ENCODE data around the gene GPC6. TPM values are rescaled to one million over a fixed set of nuclear protein-coding genes. Genes with fewer than 3 reads are reported as not detected.
A peak's percentile ranks its signal among the peaks of the same experiment; 100 is the strongest.

GPC6 gene
- total RNA-seq, 1 donor from 2014 or later, result 63.0 TPM

GRCh38 chr13:94329277-94329676 is 1102.7 kb downstream of the GPC6 start:
- H3K36me3 Mint-ChIP-seq (ENCODE audit: low read depth, unreplicated experiment), result peaks cover 1% of the 10 kb centered on the region
- Histone ChIP-seq H3K9me3 (ENCODE audit: insufficient read depth, low read depth, low read length) (no peaks in the 10 kb centered on the region), H3K9ac (ENCODE audit: low read length) (peak overlapping the region; percentile 20), H3K79me2 (ENCODE audit: insufficient read depth, low read length) (no peaks in the 10 kb centered on the region), H3K36me3 (ENCODE audit: insufficient read depth, low read length) (no peaks in the 10 kb centered on the region), H2AFZ (ENCODE audit: low read depth, low read length) (peak overlapping the region; percentile 31), H3K4me2 (ENCODE audit: low read length) (peak overlapping the region; percentile 71), H3K4me1 (ENCODE audit: insufficient read depth, low read length) (peaks cover 27% of the 10 kb centered on the region), H4K20me1 (ENCODE audit: insufficient read depth, low read length) (no peaks in the 10 kb centered on the region), H3K27me3 (ENCODE audit: insufficient read depth, low read length) (no peaks in the 10 kb centered on the region), H3K27ac (ENCODE audit: low read depth, low read length) (peak overlapping the region; percentile 72), H3K4me3 (ENCODE audit: insufficient read depth, low read depth, low read length) (no peak overlapping the region)
- peak; percentile 72 for DNase-seq (ENCODE audit: low read depth)
- no peaks in the 10 kb centered on the region for H3K27me3 Mint-ChIP-seq (ENCODE audit: low read depth, unreplicated experiment)
- no peak overlapping the region for H3K4me3 Mint-ChIP-seq (ENCODE audit: unreplicated experiment)
- peak overlapping the region; percentile 90 for H3K27ac Mint-ChIP-seq (ENCODE audit: unreplicated experiment)
- TF ChIP-seq CTCF (IDR thresholded peaks at IDR 0.05; ENCODE audit: insufficient read depth, low read depth, low read length) (no peak), EZH2 (IDR thresholded peaks at IDR 0.05; ENCODE audit: insufficient read depth, low read length) (no peak)
- no peaks in the 10 kb centered on the region for H3K9me3 Mint-ChIP-seq (ENCODE audit: unreplicated experiment)
- H3K4me1 Mint-ChIP-seq (ENCODE audit: low read depth, unreplicated experiment), result peaks cover 52% of the 10 kb centered on the region
- FAIRE-seq, result no peak

- no peak overlapping the region for H3K4me3 ChIP-seq (ENCODE audit: insufficient read depth, low read depth, low read length)
- Mint-ChIP-seq H3K4me1 (ENCODE audit: low read depth, unreplicated experiment) (peaks cover 46% of the 10 kb centered on the region), H3K4me3 (ENCODE audit: unreplicated experiment) (no peak overlapping the region), H3K36me3 (ENCODE audit: low read depth, unreplicated experiment) (peaks cover 1% of the 10 kb centered on the region), H3K27ac (ENCODE audit: unreplicated experiment) (peak overlapping the region; percentile 90), H3K9me3 (ENCODE audit: unreplicated experiment) (no peaks in the 10 kb centered on the region), H3K27me3 (ENCODE audit: low read depth, unreplicated experiment) (no peaks in the 10 kb centered on the region)
- H2AFZ ChIP-seq (ENCODE audit: low read depth, low read length), result peak overlapping the region; percentile 21
- H3K9ac ChIP-seq (ENCODE audit: low read length), result no peak overlapping the region
- no peaks in the 10 kb centered on the region for H3K9me3 ChIP-seq (ENCODE audit: insufficient read depth, low read depth, low read length)
- FAIRE-seq (peak; percentile 84), DNase-seq (ENCODE audit: low read depth) (peak; percentile 94)
- no peaks in the 10 kb centered on the region for H3K36me3 ChIP-seq (ENCODE audit: insufficient read depth, low read length)
- H4K20me1 ChIP-seq (ENCODE audit: insufficient read depth, low read length), result no peaks in the 10 kb centered on the region
- H3K79me2 ChIP-seq (ENCODE audit: insufficient read depth, low read length), result no peaks in the 10 kb centered on the region
- TF ChIP-seq EZH2 (IDR thresholded peaks at IDR 0.05; ENCODE audit: insufficient read depth, low read length), result no peak
- peaks cover 27% of the 10 kb centered on the region for H3K4me1 ChIP-seq (ENCODE audit: insufficient read depth, low read length)
- peak overlapping the region; percentile 72 for H3K27ac ChIP-seq (ENCODE audit: low read depth, low read length)
- H3K4me2 ChIP-seq (ENCODE audit: low read length), result peak overlapping the region; percentile 71
- no peaks in the 10 kb centered on the region for H3K27me3 ChIP-seq (ENCODE audit: insufficient read depth, low read length)
These were observed 1103.3 kb downstream of the GPC6 start for GRCh38 chr13:94329754-94330551.

GRCh38 chr13:94330552-94331071 is 1104.0 kb downstream of the GPC6 start:
- no peaks in the 10 kb centered on the region for H3K36me3 ChIP-seq (ENCODE audit: insufficient read depth, low read length)
- H3K4me1 ChIP-seq (ENCODE audit: insufficient read depth, low read length), result peaks cover 27% of the 10 kb centered on the region
- peak overlapping the region; percentile 90 for H3K27ac Mint-ChIP-seq (ENCODE audit: unreplicated experiment)
- DNase-seq (ENCODE audit: low read depth) (no peak), FAIRE-seq (no peak)
- no peaks in the 10 kb centered on the region for H3K27me3 Mint-ChIP-seq (ENCODE audit: low read depth, unreplicated experiment)
- H3K9ac ChIP-seq (ENCODE audit: low read length), result no peak overlapping the region
- no peaks in the 10 kb centered on the region for H3K9me3 ChIP-seq (ENCODE audit: insufficient read depth, low read depth, low read length)
- no peaks in the 10 kb centered on the region for H3K9me3 Mint-ChIP-seq (ENCODE audit: unreplicated experiment)
- no peaks in the 10 kb centered on the region for H4K20me1 ChIP-seq (ENCODE audit: insufficient read depth, low read length)
- no peak overlapping the region for H2AFZ ChIP-seq (ENCODE audit: low read depth, low read length)
- no peak overlapping the region for H3K4me3 Mint-ChIP-seq (ENCODE audit: unreplicated experiment)
- no peak overlapping the region for H3K4me3 ChIP-seq (ENCODE audit: insufficient read depth, low read depth, low read length)
- peak overlapping the region; percentile 72 for H3K27ac ChIP-seq (ENCODE audit: low read depth, low read length)
- TF ChIP-seq CTCF (IDR thresholded peaks at IDR 0.05; ENCODE audit: insufficient read depth, low read depth, low read length) (no peak), EZH2 (IDR thresholded peaks at IDR 0.05; ENCODE audit: insufficient read depth, low read length) (no peak)
- peaks cover 42% of the 10 kb centered on the region for H3K4me1 Mint-ChIP-seq (ENCODE audit: low read depth, unreplicated experiment)
- peak overlapping the region; percentile 71 for H3K4me2 ChIP-seq (ENCODE audit: low read length)
- H3K27me3 ChIP-seq (ENCODE audit: insufficient read depth, low read length), result no peaks in the 10 kb centered on the region
- H3K36me3 Mint-ChIP-seq (ENCODE audit: low read depth, unreplicated experiment), result peaks cover 1% of the 10 kb centered on the region
- no peaks in the 10 kb centered on the region for H3K79me2 ChIP-seq (ENCODE audit: insufficient read depth, low read length)

Measured in astrocyte (in vitro differentiated cells and primary cell).